NB4 (cell line): ENCODE measurements around the gene RBFOX1.

Experiments used
- CTCF ChIP-seq: IDR thresholded peaks from one replicate; pipeline ENCODE4 v1.5.1; 2012; ENCODE audit warnings: low read depth, low read length
- POLR2A ChIP-seq: IDR thresholded peaks from 2 replicates; pipeline ENCODE4 v1.6.1; 2011; ENCODE audit warnings: mild to moderate bottlenecking; ENCODE audit not compliant: insufficient read length; ENCODE audit errors: extremely low read depth

GRCh38 chr16:7343243-7343642 is 10.6 kb downstream of the RBFOX1 start:
- TF ChIP-seq CTCF (no peak), POLR2A (no peak)
